NCI-H2107 treated with DMSO at 0.1 percent for 48 hours (cell line): ENCODE measurements around the gene TMEM222.
"Not testable (repeated sequence)": the region's sequence is repeated elsewhere in the genome, so short reads cannot be mapped to it uniquely, and the experiment has no call there.

ENCODE experiments used
- DNase-seq: peaks from one replicate; lab custom pipeline; 2025; ENCODE audit not compliant: unreplicated experiment; lab: John Stamatoyannopoulos, UW

The TMEM222 gene

GRCh38 chr1:27377760-27378495, 56.0 kb downstream of the TMEM222 start:
- no peak for DNase-seq

- DNase-seq, result no peak
These were observed 57.7 kb downstream of the TMEM222 start for GRCh38 chr1:27379564-27380122.

- DNase-seq, result no peak
These were observed 58.3 kb downstream of the TMEM222 start for GRCh38 chr1:27380224-27380623.

GRCh38 chr1:27380766-27381733, 59.1 kb downstream of the TMEM222 start:
- DNase-seq, result no peak

GRCh38 chr1:27381969-27382762, 60.2 kb downstream of the TMEM222 start:
- DNase-seq, result no peak

GRCh38 chr1:27383039-27383605, 61.2 kb downstream of the TMEM222 start, which contains the start of gene CD164L2:
TSS of gene CD164L2 (minus strand) at chr1:27383333. CDS start at chr1:27383239, 94 bp downstream.
- no peak for DNase-seq

- DNase-seq, result no peak
These were observed 61.7 kb downstream of the TMEM222 start for GRCh38 chr1:27383661-27384060.

- DNase-seq, result not testable (repeated sequence)
These were observed 62.8 kb downstream of the TMEM222 start for GRCh38 chr1:27384797-27385196.
